Hepatic stellate cell (primary cell): Measurements from ENCODE around the gene SAMD8.
A peak's percentile ranks its signal among the peaks of the same experiment; 100 is the strongest.
"Not testable (repeated sequence)": the region's sequence is repeated elsewhere in the genome, so short reads cannot be mapped to it uniquely, and the experiment has no call there.

Source experiments
- DNase-seq: peaks from one replicate; pipeline ENCODE4 v3.0.0; 2011; ENCODE audit warnings: low spot score

The SAMD8 gene

GRCh38 chr10:75140246-75140645 lies 28.8 kb downstream of the SAMD8 start:
- DNase-seq: no peak

- DNase-seq: no peak
Observed at GRCh38 chr10:75143353-75143752, 31.9 kb downstream of the SAMD8 start.

GRCh38 chr10:75145590-75145989 lies 34.1 kb downstream of the SAMD8 start:
- no peak for DNase-seq

GRCh38 chr10:75146780-75147179 lies 35.3 kb downstream of the SAMD8 start:
- no peak for DNase-seq

- DNase-seq: no peak
Observed at GRCh38 chr10:75150656-75151055, 39.2 kb downstream of the SAMD8 start.

- DNase-seq: no peak
Observed at GRCh38 chr10:75159519-75159918, 48.1 kb downstream of the SAMD8 start.

GRCh38 chr10:75165684-75166622 lies 54.5 kb downstream of the SAMD8 start:
- DNase-seq: no peak

- no peak for DNase-seq
Observed at GRCh38 chr10:75166623-75166972, 55.1 kb downstream of the SAMD8 start.

GRCh38 chr10:75168275-75168674 lies 56.8 kb downstream of the SAMD8 start:
- DNase-seq: no peak

GRCh38 chr10:75170215-75170614 lies 58.8 kb downstream of the SAMD8 start:
- no peak for DNase-seq

- DNase-seq: no peak
Observed at GRCh38 chr10:75175046-75175445, 63.6 kb downstream of the SAMD8 start.

- no peak for DNase-seq
Observed at GRCh38 chr10:75176046-75176445, 64.6 kb downstream of the SAMD8 start.

- DNase-seq: no peak
Observed at GRCh38 chr10:75176736-75177135, 65.3 kb downstream of the SAMD8 start.

- DNase-seq: no peak
Observed at GRCh38 chr10:75179657-75180177, 68.3 kb downstream of the SAMD8 start.

GRCh38 chr10:75180592-75180991 lies 69.1 kb downstream of the SAMD8 start:
- DNase-seq: peak; percentile 35

GRCh38 chr10:75181073-75181472 lies 69.6 kb downstream of the SAMD8 start:
- no peak for DNase-seq

- no peak for DNase-seq
Observed at GRCh38 chr10:75186310-75186709, 74.9 kb downstream of the SAMD8 start.

- DNase-seq: peak; percentile 55
Observed at GRCh38 chr10:75187961-75188426, 76.5 kb downstream of the SAMD8 start.

- not testable (repeated sequence) for DNase-seq
Observed at GRCh38 chr10:75188522-75188921, 77.1 kb downstream of the SAMD8 start.

- DNase-seq: no peak
Observed at GRCh38 chr10:75189266-75190096, 78.0 kb downstream of the SAMD8 start.

GRCh38 chr10:75191821-75192568 lies 80.5 kb downstream of the SAMD8 start:
- peak; percentile 85 for DNase-seq

- DNase-seq: not testable (repeated sequence)
Observed at GRCh38 chr10:75194625-75195024, 83.2 kb downstream of the SAMD8 start.
